ENCODE data around the gene PAK1.

PAK1 gene

GRCh38 chr11:77311701-77312100 lies 162.2 kb downstream of the PAK1 start:
- no peak for DNase-seq (ENCODE audit: low spot score)

GRCh38 chr11:77310721-77311120 lies 163.2 kb downstream of the PAK1 start:
- FAIRE-seq (no peak), DNase-seq (ENCODE audit: low spot score) (no peak)

More at GRCh38 chr11:77311701-77312100, 162.2 kb downstream of the PAK1 start:
- no peak for FAIRE-seq

- DNase-seq (ENCODE audit: low spot score) (no peak), FAIRE-seq (no peak)
Measured at GRCh38 chr11:77309401-77310085, 164.4 kb downstream of the PAK1 start.

GRCh38 chr11:77308838-77309237 lies 165.1 kb downstream of the PAK1 start:
- DNase-seq (ENCODE audit: low spot score) (no peak), FAIRE-seq (no peak)

GRCh38 chr11:77303328-77303727 lies 170.6 kb downstream of the PAK1 start:
- DNase-seq (ENCODE audit: low spot score) = no peak
- no peak for FAIRE-seq

GRCh38 chr11:77302752-77303151 lies 171.1 kb downstream of the PAK1 start:
- FAIRE-seq = no peak

GRCh38 chr11:77301510-77301909 lies 172.4 kb downstream of the PAK1 start, which contains the start of gene GDPD4:
Gene GDPD4, minus strand, starts transcription at chr11:77301686. Its CDS starts 16,549 bp downstream, at chr11:77285137.
- no peak for DNase-seq (ENCODE audit: low spot score)
- FAIRE-seq = no peak

More at GRCh38 chr11:77302752-77303151, 171.1 kb downstream of the PAK1 start:
- no peak for DNase-seq (ENCODE audit: low spot score)

GRCh38 chr11:77300695-77301094 lies 173.2 kb downstream of the PAK1 start:
- DNase-seq (ENCODE audit: low spot score) (no peak), FAIRE-seq (no peak)

- peak; percentile 96 for FAIRE-seq
- peak; percentile 47 for DNase-seq (ENCODE audit: low spot score)
Measured at GRCh38 chr11:77300028-77300427, 173.9 kb downstream of the PAK1 start.

GRCh38 chr11:77299528-77299993 lies 174.3 kb downstream of the PAK1 start:
- FAIRE-seq (no peak), DNase-seq (ENCODE audit: low spot score) (peak; percentile 85)

GRCh38 chr11:77294040-77294439 lies 179.9 kb downstream of the PAK1 start:
- no peak for DNase-seq (ENCODE audit: low spot score)
- no peak for FAIRE-seq

GRCh38 chr11:77289737-77290136 lies 184.2 kb downstream of the PAK1 start:
- FAIRE-seq = no peak
- DNase-seq (ENCODE audit: low spot score) = no peak

GRCh38 chr11:77287615-77288273 lies 186.2 kb downstream of the PAK1 start:
- peak; percentile 87 for FAIRE-seq
- peak; percentile 61 for DNase-seq (ENCODE audit: low spot score)

GRCh38 chr11:77287136-77287535 lies 186.8 kb downstream of the PAK1 start:
- FAIRE-seq = no peak

GRCh38 chr11:77284476-77285468 lies 189.1 kb downstream of the PAK1 start:
- FAIRE-seq = no peak
- DNase-seq (ENCODE audit: low spot score) = no peak

More at GRCh38 chr11:77287136-77287535, 186.8 kb downstream of the PAK1 start:
- no peak for DNase-seq (ENCODE audit: low spot score)

- FAIRE-seq (no peak), DNase-seq (ENCODE audit: low spot score) (no peak)
Measured at GRCh38 chr11:77283101-77283500, 190.8 kb downstream of the PAK1 start.

GRCh38 chr11:77278595-77279506 lies 195.0 kb downstream of the PAK1 start:
- DNase-seq (ENCODE audit: low spot score) (no peak), FAIRE-seq (peak; percentile 72)

- no peak for FAIRE-seq
- DNase-seq (ENCODE audit: low spot score) = no peak
Measured at GRCh38 chr11:77276271-77276670, 197.6 kb downstream of the PAK1 start.

All from urothelium cell line (cell line).